HEK293T (cell line): ENCODE measurements around the gene ANXA2.

Experiments
- ARNT ChIP-seq: fragments of 450-650 bp; IDR thresholded peaks from 2 replicates; pipeline ENCODE4 v1.6.1; 2017; ENCODE audit warnings: mild to moderate bottlenecking
- BHLHE40 ChIP-seq: fragments of 450-650 bp; IDR thresholded peaks from 2 replicates; pipeline ENCODE4 v1.6.1; 2016; ENCODE audit warnings: mild to moderate bottlenecking, moderate library complexity, borderline replicate concordance
- CTBP1 ChIP-seq: fragments of 450-650 bp; IDR thresholded peaks from 2 replicates; pipeline ENCODE4 v1.6.1; 2016; ENCODE audit warnings: borderline replicate concordance
- ELF4 ChIP-seq: fragments of 450-650 bp; IDR thresholded peaks from 2 replicates; pipeline ENCODE4 v1.6.1; 2017; ENCODE audit warnings: antibody characterized with exemption
- FOXA1 ChIP-seq: fragments of 450-650 bp; IDR thresholded peaks from 2 replicates; pipeline ENCODE4 v1.6.1; 2016; ENCODE audit warnings: mild to moderate bottlenecking
- FOXK2 ChIP-seq: fragments of 450-650 bp; IDR thresholded peaks from 2 replicates; pipeline ENCODE4 v1.6.1; 2016; ENCODE audit warnings: mild to moderate bottlenecking
- FOXM1 ChIP-seq: fragments of 450-650 bp; IDR thresholded peaks from 2 replicates; pipeline ENCODE4 v1.6.1; 2017; ENCODE audit warnings: mild to moderate bottlenecking, borderline replicate concordance
- HDGF ChIP-seq: fragments of 450-650 bp; IDR thresholded peaks from 2 replicates; pipeline ENCODE4 v1.6.1; 2017; ENCODE audit warnings: antibody characterized with exemption, borderline replicate concordance
- NFRKB ChIP-seq: fragments of 450-650 bp; IDR thresholded peaks from 2 replicates; pipeline ENCODE4 v1.6.1; 2016; ENCODE audit warnings: mild to moderate bottlenecking, moderate library complexity
- SP1 ChIP-seq: fragments of 450-650 bp; IDR thresholded peaks from 2 replicates; pipeline ENCODE4 v1.6.1; 2017
- SUZ12 ChIP-seq: fragments of 450-650 bp; IDR thresholded peaks from 2 replicates; pipeline ENCODE4 v1.6.1; 2016; ENCODE audit warnings: mild to moderate bottlenecking
- TARDBP ChIP-seq: fragments of 450-650 bp; IDR thresholded peaks from 2 replicates; pipeline ENCODE4 v1.6.1; 2016
- ZNF384 ChIP-seq: fragments of 450-650 bp; IDR thresholded peaks from 2 replicates; pipeline ENCODE4 v1.6.1; 2016
- TF ChIP-seq, protein P1 (sequence below): fragments of 450-650 bp; IDR thresholded peaks from 2 replicates; pipeline ENCODE4 v1.6.1; 2016

GRCh38 chr15:60396958-60397771 lies 621 bp downstream of the ANXA2 start:
- TF ChIP-seq FOXK2 = no peak
- no peak for TF ChIP-seq ZNF384
- TF ChIP-seq TARDBP = no peak
- TF ChIP-seq BHLHE40 = no peak
- no peak for TF ChIP-seq FOXM1
- no peak for TF ChIP-seq ARNT
- TF ChIP-seq, protein P1, sequence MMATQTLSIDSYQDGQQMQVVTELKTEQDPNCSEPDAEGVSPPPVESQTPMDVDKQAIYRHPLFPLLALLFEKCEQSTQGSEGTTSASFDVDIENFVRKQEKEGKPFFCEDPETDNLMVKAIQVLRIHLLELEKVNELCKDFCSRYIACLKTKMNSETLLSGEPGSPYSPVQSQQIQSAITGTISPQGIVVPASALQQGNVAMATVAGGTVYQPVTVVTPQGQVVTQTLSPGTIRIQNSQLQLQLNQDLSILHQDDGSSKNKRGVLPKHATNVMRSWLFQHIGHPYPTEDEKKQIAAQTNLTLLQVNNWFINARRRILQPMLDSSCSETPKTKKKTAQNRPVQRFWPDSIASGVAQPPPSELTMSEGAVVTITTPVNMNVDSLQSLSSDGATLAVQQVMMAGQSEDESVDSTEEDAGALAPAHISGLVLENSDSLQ = 0 out of 2 replicates have a peak, but pooled peaks have one; percentile 31
- TF ChIP-seq HDGF = no peak
- no peak for TF ChIP-seq CTBP1
- no peak for TF ChIP-seq FOXA1
- TF ChIP-seq SP1 = no peak
- TF ChIP-seq NFRKB = no peak
- TF ChIP-seq ELF4 = no peak
- no peak for TF ChIP-seq SUZ12
